ENCODE measurements around the gene ADSS1.

Gene ADSS1

GRCh38 chr14:104773505-104774452 lies 49.8 kb downstream of the ADSS1 start:
- H3F3A ChIP-seq (ENCODE audit: low read depth), result no peaks in the 10 kb centered on the region
- H3K9me3 ChIP-seq (ENCODE audit: insufficient read depth, low read depth, low read length), result no peaks in the 10 kb centered on the region; the same call in 1 of the 2 replicates
- peaks cover 2% of the 10 kb centered on the region for H3K4me1 ChIP-seq (ENCODE audit: insufficient read depth, low read length, poor library complexity, severe bottlenecking)
- no peak overlapping the region for H3K4me2 ChIP-seq (ENCODE audit: low read depth, low read length, poor library complexity, severe bottlenecking)
- peaks cover 54% of the 10 kb centered on the region for H3K36me3 ChIP-seq (ENCODE audit: insufficient read depth, low read length)
- no peak for TF ChIP-seq EZH2phosphoT487 (IDR thresholded peaks at IDR 0.05; ENCODE audit: borderline replicate concordance)
- TF ChIP-seq CTCF (conservative IDR thresholded peaks at IDR 0.05; ENCODE audit: low read length), result no peak
- no peaks in the 10 kb centered on the region for H3K79me2 ChIP-seq (ENCODE audit: insufficient read depth, low read length)
- H3K4me3 ChIP-seq (ENCODE audit: low read length, poor library complexity, severe bottlenecking), result no peak overlapping the region
- H3K9ac ChIP-seq (ENCODE audit: low read depth, low read length, poor library complexity, severe bottlenecking), result no peak overlapping the region
- H3K27me3 ChIP-seq (ENCODE audit: insufficient read depth, low read length, poor library complexity, severe bottlenecking), result no peaks in the 10 kb centered on the region
- no peaks in the 10 kb centered on the region for H3K9me2 ChIP-seq (replicated peaks; ENCODE audit: low read depth, low read length)
- no peak overlapping the region for H2AFZ ChIP-seq (ENCODE audit: low read length)
- no peaks in the 10 kb centered on the region for H4K20me1 ChIP-seq (ENCODE audit: insufficient read depth, low read length, poor library complexity, severe bottlenecking)

- Histone ChIP-seq H3K27me3 (ENCODE audit: insufficient read depth, low read length, poor library complexity, severe bottlenecking) (no peaks in the 10 kb centered on the region), H3K4me2 (ENCODE audit: low read depth, low read length, poor library complexity, severe bottlenecking) (no peak overlapping the region), H3K79me2 (ENCODE audit: insufficient read depth, low read length) (no peaks in the 10 kb centered on the region), H3K4me3 (ENCODE audit: low read length, poor library complexity, severe bottlenecking) (no peak overlapping the region), H3K36me3 (ENCODE audit: insufficient read depth, low read length) (peaks cover 54% of the 10 kb centered on the region), H3F3A (ENCODE audit: low read depth) (no peaks in the 10 kb centered on the region), H2AFZ (ENCODE audit: low read length) (no peak overlapping the region), H3K9me3 (ENCODE audit: insufficient read depth, low read depth, low read length) (no peaks in the 10 kb centered on the region; the same call in 1 of the 2 replicates), H3K4me1 (ENCODE audit: insufficient read depth, low read length, poor library complexity, severe bottlenecking) (no peaks in the 10 kb centered on the region), H3K9ac (ENCODE audit: low read depth, low read length, poor library complexity, severe bottlenecking) (no peak overlapping the region), H3K9me2 (replicated peaks; ENCODE audit: low read depth, low read length) (no peaks in the 10 kb centered on the region), H4K20me1 (ENCODE audit: insufficient read depth, low read length, poor library complexity, severe bottlenecking) (no peaks in the 10 kb centered on the region)
- TF ChIP-seq CTCF (conservative IDR thresholded peaks at IDR 0.05; ENCODE audit: low read length) (no peak), EZH2phosphoT487 (IDR thresholded peaks at IDR 0.05; ENCODE audit: borderline replicate concordance) (no peak)
Measured at GRCh38 chr14:104774453-104775072, 50.5 kb downstream of the ADSS1 start.

- Histone ChIP-seq H3K9me3 (ENCODE audit: insufficient read depth, low read depth, low read length) (no peaks in the 10 kb centered on the region; the same call in 1 of the 2 replicates), H3K9me2 (replicated peaks; ENCODE audit: low read depth, low read length) (no peaks in the 10 kb centered on the region), H3K4me1 (ENCODE audit: insufficient read depth, low read length, poor library complexity, severe bottlenecking) (no peaks in the 10 kb centered on the region), H3K27me3 (ENCODE audit: insufficient read depth, low read length, poor library complexity, severe bottlenecking) (no peaks in the 10 kb centered on the region), H2AFZ (ENCODE audit: low read length) (no peak overlapping the region), H3K36me3 (ENCODE audit: insufficient read depth, low read length) (peaks cover 57% of the 10 kb centered on the region), H3F3A (ENCODE audit: low read depth) (no peaks in the 10 kb centered on the region), H4K20me1 (ENCODE audit: insufficient read depth, low read length, poor library complexity, severe bottlenecking) (no peaks in the 10 kb centered on the region), H3K79me2 (ENCODE audit: insufficient read depth, low read length) (peaks cover 3% of the 10 kb centered on the region; the same call in 1 of the 2 replicates), H3K9ac (ENCODE audit: low read depth, low read length, poor library complexity, severe bottlenecking) (no peak overlapping the region), H3K4me2 (ENCODE audit: low read depth, low read length, poor library complexity, severe bottlenecking) (no peak overlapping the region), H3K4me3 (ENCODE audit: low read length, poor library complexity, severe bottlenecking) (no peak overlapping the region)
- no peak for TF ChIP-seq CTCF (conservative IDR thresholded peaks at IDR 0.05; ENCODE audit: low read length)
- no peak for TF ChIP-seq EZH2phosphoT487 (IDR thresholded peaks at IDR 0.05; ENCODE audit: borderline replicate concordance)
Measured at GRCh38 chr14:104775073-104775489, 51.1 kb downstream of the ADSS1 start.

All from Loucy (cell line).